PC-3 (cell line): ENCODE results near the gene C16orf54. TPM values are rescaled to one million over a fixed set of nuclear protein-coding genes. Genes with fewer than 3 reads are reported as not detected.

Experiments
- ATAC-seq: fragments of 200-7000 bp; cut with Tn5 transposase; 2 replicates; pipeline ENCODE4 v1.9.1; 2020; ENCODE audit warnings: mild to moderate bottlenecking, moderate library complexity
- BruUV-seq: library from RNA; stranded (reverse); fragments of 400-500 nt; replicated peaks from 2 replicates; lab custom pipeline; 2021; lab: Mats Ljungman, UMichigan
- CTCF ChIA-PET: fragments of 300-600 bp; sonication (Branson Sonifier 250); formaldehyde crosslinking; loops from one replicate; lab custom pipeline; 2022; ENCODE audit warnings: antibody characterized with exemption; lab: Charles Lee
- POLR2A ChIA-PET: fragments of 300-600 bp; sonication (Branson Sonifier 250); formaldehyde crosslinking; loops from one replicate; lab custom pipeline; 2022; ENCODE audit warnings: antibody characterized with exemption; ENCODE audit not compliant: unreplicated experiment; lab: Charles Lee
- DNase-seq: peaks from one replicate; pipeline ENCODE4 v3.0.0-alpha.2; 2015
- H2AFZ ChIP-seq: fragments of 300-600 bp; sonication (generic); 2 replicates; pipeline ENCODE4 v1.6.0; 2016; ENCODE audit warnings: antibody characterized with exemption, low read length
- H3F3A ChIP-seq: fragments of 300-600 bp; sonication (generic); one replicate; pipeline ENCODE4 v1.6.0; 2017; ENCODE audit warnings: antibody characterized with exemption, low read length, control low read depth, mild to moderate bottlenecking; ENCODE audit not compliant: unreplicated experiment
- H3K27ac ChIP-seq: fragments of 300-600 bp; sonication (generic); 2 replicates; pipeline ENCODE4 v1.5.1; 2016; ENCODE audit warnings: mild to moderate bottlenecking, low read length
- H3K27me3 ChIP-seq: fragments of 300-600 bp; sonication (generic); 2 replicates; pipeline ENCODE4 v1.6.1; 2016; ENCODE audit warnings: low read length, mixed read lengths
- H3K36me3 ChIP-seq: fragments of 300-600 bp; sonication (generic); 2 replicates; pipeline ENCODE4 v1.6.1; 2016; ENCODE audit warnings: low read depth, mixed run types, low read length, mixed read lengths
- H3K4me1 ChIP-seq: fragments of 300-600 bp; sonication (generic); 2 replicates; pipeline ENCODE4 v1.5.1; 2016; ENCODE audit warnings: low read length; ENCODE audit not compliant: insufficient read depth
- H3K4me2 ChIP-seq: fragments of 300-600 bp; sonication (generic); 2 replicates; pipeline ENCODE4 v1.6.0; 2016; ENCODE audit warnings: low read length
- H3K4me3 ChIP-seq: fragments of 300-600 bp; sonication (generic); 2 replicates; pipeline ENCODE4 v1.5.1; 2016; ENCODE audit warnings: mild to moderate bottlenecking, low read length, mixed read lengths
- H3K79me2 ChIP-seq: fragments of 300-600 bp; sonication (generic); 2 replicates; pipeline ENCODE4 v1.6.1; 2017; ENCODE audit warnings: low read length, mixed read lengths
- H3K9ac ChIP-seq: fragments of 300-600 bp; sonication (generic); 2 replicates; pipeline ENCODE4 v1.6.0; 2016; ENCODE audit warnings: mild to moderate bottlenecking, low read length
- H3K9me2 ChIP-seq: fragments of 300-600 bp; sonication (generic); replicated peaks from 2 replicates; pipeline ENCODE4 v1.6.1; 2016; ENCODE audit warnings: mixed run types, low read length, mixed read lengths
- H3K9me3 ChIP-seq: fragments of 300-600 bp; sonication (generic); 2 replicates; pipeline ENCODE4 v1.6.1; 2016; ENCODE audit warnings: low read length, mixed read lengths
- H4K20me1 ChIP-seq: fragments of 300-600 bp; sonication (generic); 2 replicates; pipeline ENCODE4 v1.6.1; 2016; ENCODE audit warnings: low read length, mixed read lengths
- EZH2 ChIP-seq: fragments of 300-600 bp; sonication (generic); IDR thresholded peaks from one replicate; pipeline ENCODE4 v1.6.1; 2017; ENCODE audit warnings: antibody characterized with exemption, mild to moderate bottlenecking, low read length; ENCODE audit not compliant: unreplicated experiment
- EZH2phosphoT487 ChIP-seq: fragments of 300-600 bp; sonication (generic); IDR thresholded peaks from 2 replicates; pipeline ENCODE4 v1.6.1; 2018; ENCODE audit warnings: mild to moderate bottlenecking, antibody characterized with exemption, low read length, borderline replicate concordance
- intact Hi-C: fragments of 100-400 bp; cut with micrococcal nuclease; formaldehyde crosslinking; loops from 2 replicates; pipeline ENCODE4 v1.9.0; 2023
- total RNA-seq: library from RNA; depleted of rRNA; stranded (reverse); fragments of >200 nt; gene quantifications from 2 replicates; pipeline ENCODE4 v1.2.3, GENCODE V29; 2014
- TF ChIP-seq, protein P1 (sequence below): fragments of 300-600 bp; sonication (generic); conservative IDR thresholded peaks from 2 replicates; pipeline ENCODE4 v1.5.1; 2017; ENCODE audit warnings: antibody characterized with exemption, low read depth, mild to moderate bottlenecking, low read length

C16orf54 gene
- total RNA-seq, 1 experiment from 2014 or later, result not detected

DNA sequence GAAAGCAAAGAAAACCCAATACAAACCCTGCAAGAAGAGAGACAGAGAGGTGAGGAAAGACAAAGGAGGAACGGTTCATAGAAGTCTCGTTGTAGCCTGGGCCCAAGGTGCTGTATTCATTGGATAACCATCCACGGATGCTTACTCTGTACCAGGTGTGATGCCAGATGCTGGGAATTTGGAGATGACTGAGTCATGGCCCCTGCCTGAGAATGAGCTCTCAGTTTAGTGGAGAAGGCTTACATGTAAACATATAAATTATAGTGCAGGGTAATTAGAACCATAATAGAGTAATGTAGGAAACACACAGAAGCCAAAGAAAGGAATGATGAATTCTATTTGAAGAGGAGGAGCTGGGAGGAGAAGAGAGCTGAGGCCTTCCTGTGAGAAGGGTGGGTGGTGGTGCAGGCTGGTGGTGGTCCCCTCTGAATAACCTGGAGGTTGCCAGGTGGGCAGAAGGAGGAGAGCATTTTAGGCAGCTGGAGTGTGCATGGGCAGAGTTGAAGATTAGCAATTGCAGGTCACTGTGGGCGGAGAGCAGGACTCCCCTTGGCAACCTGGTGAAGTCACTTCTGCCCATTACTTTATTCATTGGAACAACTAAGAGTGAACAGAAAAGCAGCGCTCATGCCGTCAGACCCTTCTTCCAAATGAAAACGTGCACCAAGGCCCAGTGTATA lies 24.6 kb upstream of the C16orf54 start:
- H4K20me1 ChIP-seq, result no peaks in the 10 kb centered on the region
- no peaks in the 10 kb centered on the region for H3K9me2 ChIP-seq
- ChIA-PET CTCF (no interaction called here), POLR2A (no interaction called here)
- H3K27me3 ChIP-seq, result no peaks in the 10 kb centered on the region
- H3K9ac ChIP-seq, result no peak overlapping the region
- H3K27ac ChIP-seq, result no peak overlapping the region
- BruUV-seq, result no TSS peak
- no peak overlapping the region for H2AFZ ChIP-seq
- H3F3A ChIP-seq, result no peaks in the 10 kb centered on the region
- no peak for TF ChIP-seq EZH2phosphoT487
- TF ChIP-seq EZH2, result no peak
- TF ChIP-seq, protein P1, sequence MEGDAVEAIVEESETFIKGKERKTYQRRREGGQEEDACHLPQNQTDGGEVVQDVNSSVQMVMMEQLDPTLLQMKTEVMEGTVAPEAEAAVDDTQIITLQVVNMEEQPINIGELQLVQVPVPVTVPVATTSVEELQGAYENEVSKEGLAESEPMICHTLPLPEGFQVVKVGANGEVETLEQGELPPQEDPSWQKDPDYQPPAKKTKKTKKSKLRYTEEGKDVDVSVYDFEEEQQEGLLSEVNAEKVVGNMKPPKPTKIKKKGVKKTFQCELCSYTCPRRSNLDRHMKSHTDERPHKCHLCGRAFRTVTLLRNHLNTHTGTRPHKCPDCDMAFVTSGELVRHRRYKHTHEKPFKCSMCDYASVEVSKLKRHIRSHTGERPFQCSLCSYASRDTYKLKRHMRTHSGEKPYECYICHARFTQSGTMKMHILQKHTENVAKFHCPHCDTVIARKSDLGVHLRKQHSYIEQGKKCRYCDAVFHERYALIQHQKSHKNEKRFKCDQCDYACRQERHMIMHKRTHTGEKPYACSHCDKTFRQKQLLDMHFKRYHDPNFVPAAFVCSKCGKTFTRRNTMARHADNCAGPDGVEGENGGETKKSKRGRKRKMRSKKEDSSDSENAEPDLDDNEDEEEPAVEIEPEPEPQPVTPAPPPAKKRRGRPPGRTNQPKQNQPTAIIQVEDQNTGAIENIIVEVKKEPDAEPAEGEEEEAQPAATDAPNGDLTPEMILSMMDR, result no peak
- no peak overlapping the region for H3K4me3 ChIP-seq
- no peaks in the 10 kb centered on the region for H3K9me3 ChIP-seq
- no peaks in the 10 kb centered on the region for H3K79me2 ChIP-seq
- no peaks in the 10 kb centered on the region for H3K36me3 ChIP-seq
- DNase-seq, result no peak
- no peak for ATAC-seq
- intact Hi-C loops, result no loop called here
- H3K4me2 ChIP-seq, result no peak overlapping the region
- H3K4me1 ChIP-seq, result peaks cover 5% of the 10 kb centered on the region

DNA sequence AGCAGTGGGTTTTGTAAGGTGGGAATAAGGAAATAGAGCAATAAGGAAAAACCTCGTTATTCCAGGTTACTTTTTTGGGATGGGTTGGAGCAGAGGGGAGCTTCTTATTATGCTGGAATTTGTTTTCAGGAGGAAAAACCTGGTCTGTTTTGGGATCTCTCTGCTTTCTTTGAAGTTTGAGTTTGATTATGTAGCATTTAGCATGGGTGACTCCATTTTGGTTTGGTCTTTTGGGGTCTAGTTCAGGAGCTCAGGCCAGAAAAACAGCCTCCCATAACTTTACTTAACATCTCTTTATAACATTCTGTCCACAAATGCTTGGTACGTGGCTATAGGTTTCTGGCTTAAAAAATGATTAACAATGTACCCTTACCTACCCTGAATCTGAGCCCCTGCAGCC lies 23.7 kb upstream of the C16orf54 start:
- no peak overlapping the region for H3K9ac ChIP-seq
- no TSS peak for BruUV-seq
- DNase-seq (no peak), ATAC-seq (no peak)
- H3K4me3 ChIP-seq, result no peak overlapping the region
- H3K36me3 ChIP-seq, result no peaks in the 10 kb centered on the region
- CTCF ChIA-PET, result no interaction called here
- H2AFZ ChIP-seq, result no peak overlapping the region
- peaks cover 9% of the 10 kb centered on the region for H3K4me1 ChIP-seq
- H3K9me3 ChIP-seq, result no peaks in the 10 kb centered on the region
- TF ChIP-seq EZH2 (no peak), EZH2phosphoT487 (no peak)
- TF ChIP-seq, protein P1, result no peak
- POLR2A ChIA-PET, result no interaction called here
- H3F3A ChIP-seq, result no peaks in the 10 kb centered on the region
- no peaks in the 10 kb centered on the region for H3K9me2 ChIP-seq
- H3K27me3 ChIP-seq, result no peaks in the 10 kb centered on the region
- intact Hi-C loops, result no loop called here
- no peak overlapping the region for H3K4me2 ChIP-seq
- H3K27ac ChIP-seq, result no peak overlapping the region
- H4K20me1 ChIP-seq, result no peaks in the 10 kb centered on the region
- no peaks in the 10 kb centered on the region for H3K79me2 ChIP-seq

DNA sequence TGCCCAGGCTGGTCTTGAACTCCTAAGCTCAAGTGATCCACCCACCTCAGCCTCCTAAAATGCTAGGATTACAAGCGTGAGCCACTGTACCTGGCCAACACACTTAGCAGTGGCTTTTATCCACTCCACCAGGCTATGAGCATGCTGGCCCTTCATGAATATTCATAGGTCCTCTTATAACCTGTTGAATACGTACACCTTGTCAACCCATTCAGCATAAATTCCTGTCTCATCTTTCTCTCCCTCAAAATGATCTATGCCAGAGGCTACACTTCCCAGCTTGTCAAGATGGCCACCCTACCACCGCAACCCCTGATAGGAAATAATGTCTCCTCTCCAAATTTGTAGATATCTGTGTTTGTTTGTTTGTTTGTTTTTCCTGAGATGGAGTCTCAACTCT lies 21.3 kb upstream of the C16orf54 start:
- intact Hi-C loops, result no loop called here
- Histone ChIP-seq H3K27ac (no peak overlapping the region), H3K9ac (no peak overlapping the region), H2AFZ (no peak overlapping the region), H3K27me3 (no peaks in the 10 kb centered on the region), H3K9me3 (no peaks in the 10 kb centered on the region), H3K9me2 (no peaks in the 10 kb centered on the region), H3K36me3 (no peaks in the 10 kb centered on the region), H3K4me3 (no peak overlapping the region), H3K4me1 (peaks cover 9% of the 10 kb centered on the region), H3K4me2 (no peak overlapping the region), H3F3A (no peaks in the 10 kb centered on the region), H3K79me2 (no peaks in the 10 kb centered on the region), H4K20me1 (no peaks in the 10 kb centered on the region)
- DNase-seq (no peak), ATAC-seq (no peak)
- POLR2A ChIA-PET, result no interaction called here
- no peak for TF ChIP-seq EZH2phosphoT487
- CTCF ChIA-PET, result interaction anchor here (0.6 kb wide), 1 partner anchor 132 kb away, joined by 4 read pairs; the partner anchor contains the start of gene SEZ6L2
- no TSS peak for BruUV-seq
